ENCODE data around the gene ARRDC3.

ARRDC3 gene

GRCh38 chr5:91384671-91385430, 1.7 kb upstream of the ARRDC3 start:
- H3K4me3 ChIP-seq (ENCODE audit: low read depth, low read length): peak overlapping the region; percentile 77

- H3K4me3 ChIP-seq (ENCODE audit: low read depth, low read length): peak overlapping the region; percentile 77
Measured at GRCh38 chr5:91383956-91384300, 811 bp upstream of the ARRDC3 start.

- H3K4me3 ChIP-seq (ENCODE audit: low read depth, low read length): peak overlapping the region; percentile 80
Measured at GRCh38 chr5:91382530-91383026, 539 bp downstream of the ARRDC3 start.

- peak overlapping the region; percentile 80 for H3K4me3 ChIP-seq (ENCODE audit: low read depth, low read length)
Measured at GRCh38 chr5:91381774-91382359, 1.2 kb downstream of the ARRDC3 start.

GRCh38 chr5:91381239-91381773, 1.8 kb downstream of the ARRDC3 start:
- H3K4me3 ChIP-seq (ENCODE audit: low read depth, low read length): peak overlapping the region; percentile 80

GRCh38 chr5:91380491-91381238, 2.5 kb downstream of the ARRDC3 start:
- H3K4me3 ChIP-seq (ENCODE audit: low read depth, low read length): peak overlapping the region; percentile 80

GRCh38 chr5:91379914-91380490, 3.1 kb downstream of the ARRDC3 start:
- H3K4me3 ChIP-seq (ENCODE audit: low read depth, low read length): peak overlapping the region; percentile 80

GRCh38 chr5:91379246-91379913, 3.7 kb downstream of the ARRDC3 start:
- H3K4me3 ChIP-seq (ENCODE audit: low read depth, low read length): peak overlapping the region; percentile 44

GRCh38 chr5:91378752-91379211, 4.3 kb downstream of the ARRDC3 start:
- H3K4me3 ChIP-seq (ENCODE audit: low read depth, low read length): no peak overlapping the region

- H3K4me3 ChIP-seq (ENCODE audit: low read depth, low read length): no peak overlapping the region
Measured at GRCh38 chr5:91374893-91375520, 8.1 kb downstream of the ARRDC3 start.

- no peak overlapping the region for H3K4me3 ChIP-seq (ENCODE audit: low read depth, low read length)
Measured at GRCh38 chr5:91373600-91373999, 9.5 kb downstream of the ARRDC3 start.

GRCh38 chr5:91373006-91373405, 10.1 kb downstream of the ARRDC3 start:
- H3K4me3 ChIP-seq (ENCODE audit: low read depth, low read length): no peak overlapping the region

- H3K4me3 ChIP-seq (ENCODE audit: low read depth, low read length): no peak overlapping the region
Measured at GRCh38 chr5:91369480-91369879, 13.6 kb downstream of the ARRDC3 start.

- H3K4me3 ChIP-seq (ENCODE audit: low read depth, low read length): no peak overlapping the region
Measured at GRCh38 chr5:91367908-91368648, 15.0 kb downstream of the ARRDC3 start.

- no peak overlapping the region for H3K4me3 ChIP-seq (ENCODE audit: low read depth, low read length)
Measured at GRCh38 chr5:91367344-91367743, 15.8 kb downstream of the ARRDC3 start.

- H3K4me3 ChIP-seq (ENCODE audit: low read depth, low read length): no peak overlapping the region
Measured at GRCh38 chr5:91366551-91366950, 16.6 kb downstream of the ARRDC3 start.

GRCh38 chr5:91365498-91365897, 17.6 kb downstream of the ARRDC3 start:
- no peak overlapping the region for H3K4me3 ChIP-seq (ENCODE audit: low read depth, low read length)

- no peak overlapping the region for H3K4me3 ChIP-seq (ENCODE audit: low read depth, low read length)
Measured at GRCh38 chr5:91362935-91363334, 20.2 kb downstream of the ARRDC3 start.

- no peak overlapping the region for H3K4me3 ChIP-seq (ENCODE audit: low read depth, low read length)
Measured at GRCh38 chr5:91361790-91362189, 21.3 kb downstream of the ARRDC3 start.

All from iPS-11a (cell line).